DOHH2 (cell line): ENCODE results near the gene ARF1.

ENCODE experiments used
- EZH2phosphoT487 ChIP-seq: fragments of 200-600 bp; sonication (generic); IDR thresholded peaks from 2 replicates; pipeline ENCODE4 v1.6.1; 2017; ENCODE audit warnings: borderline replicate concordance, mild to moderate bottlenecking, antibody characterized with exemption, low read length, moderate library complexity, mixed read lengths
- TF ChIP-seq, protein P1 (sequence below): fragments of 200-600 bp; sonication (generic); IDR thresholded peaks from one replicate; pipeline ENCODE4 v1.5.1; 2014; ENCODE audit warnings: antibody characterized with exemption, mild to moderate bottlenecking, low read depth, low read length; ENCODE audit not compliant: poor library complexity, severe bottlenecking

DNA sequence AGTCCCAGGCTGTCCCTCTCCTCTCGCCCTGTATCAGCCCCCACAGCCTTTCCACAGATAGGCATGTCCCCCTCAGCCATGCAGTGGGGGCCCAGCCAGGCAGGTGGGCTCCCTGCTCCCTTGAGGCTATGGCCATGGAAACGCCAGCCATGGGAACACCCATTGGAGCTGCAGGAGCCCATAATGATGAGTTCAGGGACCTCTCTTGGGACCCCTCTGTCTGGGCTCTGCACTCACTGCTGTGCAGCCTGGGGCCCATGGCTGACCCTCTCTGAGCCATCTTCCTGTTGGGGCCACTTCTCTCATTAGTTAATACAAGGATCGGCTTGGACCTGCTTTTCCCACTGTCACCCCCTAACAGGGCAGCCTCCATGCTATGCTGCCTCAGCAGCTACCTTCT is 42.5 kb upstream of the ARF1 start:
- TF ChIP-seq, protein P1, sequence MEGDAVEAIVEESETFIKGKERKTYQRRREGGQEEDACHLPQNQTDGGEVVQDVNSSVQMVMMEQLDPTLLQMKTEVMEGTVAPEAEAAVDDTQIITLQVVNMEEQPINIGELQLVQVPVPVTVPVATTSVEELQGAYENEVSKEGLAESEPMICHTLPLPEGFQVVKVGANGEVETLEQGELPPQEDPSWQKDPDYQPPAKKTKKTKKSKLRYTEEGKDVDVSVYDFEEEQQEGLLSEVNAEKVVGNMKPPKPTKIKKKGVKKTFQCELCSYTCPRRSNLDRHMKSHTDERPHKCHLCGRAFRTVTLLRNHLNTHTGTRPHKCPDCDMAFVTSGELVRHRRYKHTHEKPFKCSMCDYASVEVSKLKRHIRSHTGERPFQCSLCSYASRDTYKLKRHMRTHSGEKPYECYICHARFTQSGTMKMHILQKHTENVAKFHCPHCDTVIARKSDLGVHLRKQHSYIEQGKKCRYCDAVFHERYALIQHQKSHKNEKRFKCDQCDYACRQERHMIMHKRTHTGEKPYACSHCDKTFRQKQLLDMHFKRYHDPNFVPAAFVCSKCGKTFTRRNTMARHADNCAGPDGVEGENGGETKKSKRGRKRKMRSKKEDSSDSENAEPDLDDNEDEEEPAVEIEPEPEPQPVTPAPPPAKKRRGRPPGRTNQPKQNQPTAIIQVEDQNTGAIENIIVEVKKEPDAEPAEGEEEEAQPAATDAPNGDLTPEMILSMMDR = no peak
- no peak for TF ChIP-seq EZH2phosphoT487
